HG02943 (cell line): ENCODE measurements around the gene KCNH1.

Experiments used
- ATAC-seq: cut with Tn5 transposase; IDR thresholded peaks from one replicate; pipeline ENCODE4 v1.9.1; 2021; ENCODE audit warnings: mild to moderate bottlenecking, low read depth, moderate library complexity; ENCODE audit not compliant: unreplicated experiment

Gene KCNH1

DNA sequence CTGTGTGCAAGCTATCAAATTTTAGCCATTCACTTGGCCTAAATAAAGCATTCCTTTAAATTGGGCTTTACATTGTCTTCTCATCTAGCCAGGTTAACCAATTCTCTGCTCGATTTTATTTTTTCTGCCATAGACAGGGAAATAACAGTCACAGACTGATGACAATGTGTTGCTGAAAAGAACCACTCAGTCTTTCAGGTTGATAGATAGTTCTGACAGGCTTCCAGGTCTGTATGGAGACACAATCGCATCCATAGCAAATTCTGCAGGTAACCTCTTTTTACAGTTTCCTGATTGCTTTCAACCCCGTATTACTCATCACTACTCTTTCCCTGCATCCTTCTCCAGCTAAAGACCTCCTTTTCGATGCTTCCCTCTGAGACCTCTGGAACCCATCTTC is 198.0 kb downstream of the KCNH1 start:
- ATAC-seq: no peak

DNA sequence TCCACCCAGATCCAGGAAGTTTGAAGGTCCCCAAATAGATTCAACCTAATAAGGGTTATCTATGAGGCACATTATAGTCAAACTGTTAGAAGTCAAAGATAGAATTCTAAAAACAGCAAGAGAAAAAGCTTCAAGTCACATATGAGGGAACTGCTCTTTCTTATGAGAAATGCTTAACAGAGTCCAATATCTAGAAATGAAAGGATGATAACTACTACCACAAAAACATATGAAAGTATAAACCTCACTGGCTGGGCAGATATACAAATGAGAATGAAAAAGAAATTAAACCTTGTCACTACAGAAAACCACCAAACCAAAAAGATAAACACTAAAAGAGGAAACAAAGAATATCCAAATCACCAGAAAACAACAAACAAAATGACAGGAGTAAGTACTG is 201.8 kb downstream of the KCNH1 start:
- no peak for ATAC-seq

GRCh38 chr1:210922666-210923065 is 211.3 kb downstream of the KCNH1 start:
- ATAC-seq: no peak

- no peak for ATAC-seq
Observed at GRCh38 chr1:210920716-210921694, 212.9 kb downstream of the KCNH1 start.

- no peak for ATAC-seq
Observed at GRCh38 chr1:210920258-210920657, 213.7 kb downstream of the KCNH1 start.

- ATAC-seq: no peak
Observed at GRCh38 chr1:210918893-210919292, 215.1 kb downstream of the KCNH1 start.

DNA sequence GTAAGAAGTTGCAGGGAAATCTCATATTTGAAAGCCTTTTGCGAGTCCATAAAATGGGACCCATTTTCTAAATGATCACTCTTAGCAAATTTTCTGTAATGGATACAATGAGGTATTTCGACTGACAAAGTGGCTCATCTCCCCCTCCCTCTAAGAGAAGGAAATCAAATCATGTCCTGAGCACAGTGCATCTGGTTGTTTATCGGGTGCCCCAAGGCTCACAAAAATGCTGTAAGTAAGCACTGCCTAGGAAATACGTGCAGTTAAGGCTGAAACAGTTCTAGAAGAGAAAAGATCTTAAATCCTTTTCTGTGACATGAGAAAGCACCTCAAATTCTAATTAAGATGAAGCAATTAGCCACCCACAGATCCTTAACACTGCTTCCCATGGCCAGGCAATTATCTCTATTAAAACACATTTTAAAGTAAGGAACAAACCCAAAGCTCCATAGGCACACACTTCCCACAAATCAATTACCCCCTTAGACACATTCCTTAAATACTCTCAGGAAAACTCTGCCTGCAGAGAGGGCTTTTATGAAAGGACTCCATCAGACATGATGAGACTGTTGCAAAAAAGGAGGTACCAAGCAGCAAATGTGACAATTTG is 216.3 kb downstream of the KCNH1 start:
- ATAC-seq: no peak

GRCh38 chr1:210916548-210916947 is 217.4 kb downstream of the KCNH1 start:
- ATAC-seq: no peak

DNA sequence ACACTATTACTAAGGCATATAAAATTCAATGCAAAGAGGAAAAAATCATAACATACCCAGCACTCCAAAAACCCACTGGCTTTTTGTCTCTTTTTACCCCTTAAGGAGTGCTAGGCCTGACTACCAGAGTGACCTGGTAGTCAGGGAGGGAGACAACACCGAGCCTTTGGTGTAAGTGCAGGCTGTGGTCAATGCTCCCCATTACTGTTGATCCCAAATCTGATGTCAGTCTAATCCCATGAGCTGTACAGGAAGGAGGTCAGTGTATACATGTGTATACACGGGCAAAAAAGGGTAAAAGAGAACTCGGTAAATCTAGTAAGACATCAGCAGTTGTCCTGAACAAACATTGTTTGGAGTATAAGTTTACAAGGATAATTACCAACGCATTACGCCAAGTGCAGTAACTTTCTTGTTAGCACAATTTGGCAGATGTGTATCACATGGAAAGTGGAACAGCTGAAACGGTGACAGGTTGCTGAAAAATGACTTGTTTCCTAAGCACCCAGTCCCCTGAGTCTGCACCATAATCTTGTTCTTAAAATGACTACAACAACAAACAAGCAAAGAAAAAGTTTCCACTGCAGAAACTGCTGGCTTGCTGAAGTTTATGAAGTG is 217.9 kb downstream of the KCNH1 start:
- ATAC-seq: no peak

- no peak for ATAC-seq
Observed at GRCh38 chr1:210912752-210913151, 221.2 kb downstream of the KCNH1 start.

DNA sequence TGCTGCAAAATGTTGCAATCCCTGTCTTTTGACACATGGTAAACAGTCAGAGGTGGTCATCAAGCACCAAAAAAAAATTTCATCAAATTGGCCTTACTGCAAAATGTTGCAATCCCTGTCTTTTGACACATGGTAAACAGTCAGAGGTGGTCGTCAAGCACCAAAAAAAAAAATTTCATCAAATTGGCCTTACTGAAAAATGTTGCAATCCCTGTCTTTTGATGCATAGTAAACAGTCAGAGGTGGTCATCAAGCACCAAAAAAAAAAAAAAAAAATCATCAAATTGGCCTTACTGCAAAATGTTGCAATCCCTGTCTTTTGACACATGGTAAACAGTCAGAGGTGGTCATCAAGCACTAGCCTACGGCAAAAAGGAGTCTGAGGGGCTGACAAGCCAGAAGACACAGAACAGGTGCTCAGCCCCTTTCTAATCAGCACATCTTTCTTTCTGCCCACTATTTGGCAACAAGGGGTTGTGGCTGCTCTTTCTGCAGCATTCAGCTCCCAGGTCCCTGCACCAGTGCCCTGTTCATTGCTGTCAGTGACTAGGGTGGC is 223.8 kb downstream of the KCNH1 start:
- no peak for ATAC-seq

GRCh38 chr1:210908791-210909190 is 225.2 kb downstream of the KCNH1 start:
- no peak for ATAC-seq

GRCh38 chr1:210908257-210908656 is 225.7 kb downstream of the KCNH1 start:
- no peak for ATAC-seq

- no peak for ATAC-seq
Observed at GRCh38 chr1:210907251-210907805, 226.6 kb downstream of the KCNH1 start.

GRCh38 chr1:210905944-210906453 is 227.9 kb downstream of the KCNH1 start:
- no peak for ATAC-seq

GRCh38 chr1:210905365-210905904 is 228.5 kb downstream of the KCNH1 start:
- ATAC-seq: no peak

DNA sequence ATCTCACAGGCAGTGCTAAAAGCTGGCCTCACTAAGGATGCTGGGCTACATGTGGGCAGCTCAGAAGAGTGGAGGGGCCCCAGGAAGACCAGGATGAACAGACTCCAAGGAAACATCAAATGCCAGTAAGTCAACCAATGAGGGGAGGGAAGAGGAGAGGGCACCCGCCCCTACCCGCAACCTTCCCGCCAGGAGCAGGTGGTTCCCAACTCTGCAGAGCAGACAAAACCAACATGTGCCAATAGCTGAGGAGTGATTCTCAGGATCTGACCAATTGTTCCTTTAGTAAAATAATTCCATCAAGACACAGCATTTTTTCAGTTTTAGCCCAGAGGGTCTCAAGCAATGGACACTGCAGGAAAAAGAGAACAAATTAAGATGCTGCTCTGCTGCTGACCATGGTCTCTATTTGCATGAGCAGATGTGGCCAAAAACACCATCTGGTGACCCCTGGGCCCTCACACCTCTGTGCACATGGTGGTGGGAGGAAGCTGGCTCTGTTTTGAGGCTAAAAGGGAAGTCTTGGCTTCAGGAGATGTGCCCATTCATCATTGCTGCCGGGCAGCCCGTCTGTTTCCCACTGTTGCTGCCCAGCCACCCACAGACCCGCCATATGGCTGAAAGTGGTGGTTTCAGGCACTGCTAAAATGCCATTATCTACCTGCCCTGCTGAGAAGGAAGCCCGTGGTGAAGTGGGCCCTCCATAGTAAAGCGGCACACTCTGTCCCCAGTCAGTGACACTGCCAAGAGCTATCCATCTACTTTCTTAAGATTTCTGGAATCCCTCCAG is 231.8 kb downstream of the KCNH1 start:
- no peak for ATAC-seq

GRCh38 chr1:210900820-210901219 is 233.1 kb downstream of the KCNH1 start:
- no peak for ATAC-seq

GRCh38 chr1:210900079-210900478 is 233.9 kb downstream of the KCNH1 start:
- ATAC-seq: no peak

DNA sequence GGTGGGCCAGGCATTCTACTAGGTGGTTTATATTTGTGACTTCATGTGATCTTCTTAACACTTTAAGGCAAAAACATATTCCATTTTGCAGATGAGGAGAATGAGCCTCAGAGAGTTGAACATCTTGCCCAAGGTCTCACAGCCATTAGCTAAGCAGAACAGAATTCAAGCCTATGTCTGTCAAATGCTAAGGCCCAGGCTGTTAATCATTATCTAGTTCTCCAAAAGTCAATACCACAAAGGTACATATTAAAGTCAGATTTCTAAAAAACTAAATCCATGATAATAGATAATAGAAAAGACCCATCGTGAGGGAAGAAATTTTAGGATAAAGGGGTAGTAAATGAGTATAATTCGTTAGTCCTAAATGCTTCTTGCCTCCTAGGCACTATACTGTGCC is 234.3 kb downstream of the KCNH1 start:
- ATAC-seq: no peak
